DMS79 (cell line): ENCODE measurements around the gene RREB1.

ENCODE experiments used
- DNase-seq: peaks from one replicate; lab custom pipeline; 2025; lab: John Stamatoyannopoulos, UW

The RREB1 gene

GRCh38 chr6:7107578-7108195 lies at the start of gene RREB1:
TSS of gene RREB1 (plus strand) at chr6:7107961. CDS start at chr6:7181912, 73,951 bp downstream.
- no peak for DNase-seq

- DNase-seq: peak; percentile 37
These were observed 49.4 kb upstream of the RREB1 start for GRCh38 chr6:7058250-7058923.

- no peak for DNase-seq
These were observed 46.8 kb upstream of the RREB1 start for GRCh38 chr6:7060769-7061516.

GRCh38 chr6:7062451-7063162 lies 45.2 kb upstream of the RREB1 start:
- no peak for DNase-seq

- no peak for DNase-seq
These were observed 40.5 kb upstream of the RREB1 start for GRCh38 chr6:7067305-7067704.

- no peak for DNase-seq
These were observed 36.4 kb upstream of the RREB1 start for GRCh38 chr6:7071405-7071804.

- no peak for DNase-seq
These were observed 34.5 kb upstream of the RREB1 start for GRCh38 chr6:7073082-7073820.

- no peak for DNase-seq
These were observed 33.8 kb upstream of the RREB1 start for GRCh38 chr6:7073821-7074525.

- DNase-seq: no peak
These were observed 32.9 kb upstream of the RREB1 start for GRCh38 chr6:7074870-7075269.

- DNase-seq: no peak
These were observed 32.3 kb upstream of the RREB1 start for GRCh38 chr6:7075341-7076000.

- DNase-seq: no peak
These were observed 29.9 kb upstream of the RREB1 start for GRCh38 chr6:7077856-7078255.

GRCh38 chr6:7078856-7079255 lies 28.9 kb upstream of the RREB1 start:
- no peak for DNase-seq

- no peak for DNase-seq
These were observed 27.4 kb upstream of the RREB1 start for GRCh38 chr6:7080311-7080710.

- DNase-seq: peak; percentile 31
These were observed 21.9 kb upstream of the RREB1 start for GRCh38 chr6:7085911-7086310.

GRCh38 chr6:7086488-7086887 lies 21.3 kb upstream of the RREB1 start:
- DNase-seq: no peak

- no peak for DNase-seq
These were observed 20.7 kb upstream of the RREB1 start for GRCh38 chr6:7087066-7087465.

- no peak for DNase-seq
These were observed 20.2 kb upstream of the RREB1 start for GRCh38 chr6:7087491-7087979.

- DNase-seq: no peak
These were observed 19.6 kb upstream of the RREB1 start for GRCh38 chr6:7088076-7088742.

- DNase-seq: no peak
These were observed 8.8 kb upstream of the RREB1 start for GRCh38 chr6:7098993-7099392.
